CD4-positive, alpha-beta T cell treated with Interleukin-12 subunit alpha and Interleukin-12 subunit beta, for 1 hour (primary cell): ENCODE results near the gene IQCM.

ENCODE experiments used
- DNase-seq: peaks from one replicate; pipeline ENCODE4 v3.0.0-alpha.2; 2020

The IQCM gene, protein sequence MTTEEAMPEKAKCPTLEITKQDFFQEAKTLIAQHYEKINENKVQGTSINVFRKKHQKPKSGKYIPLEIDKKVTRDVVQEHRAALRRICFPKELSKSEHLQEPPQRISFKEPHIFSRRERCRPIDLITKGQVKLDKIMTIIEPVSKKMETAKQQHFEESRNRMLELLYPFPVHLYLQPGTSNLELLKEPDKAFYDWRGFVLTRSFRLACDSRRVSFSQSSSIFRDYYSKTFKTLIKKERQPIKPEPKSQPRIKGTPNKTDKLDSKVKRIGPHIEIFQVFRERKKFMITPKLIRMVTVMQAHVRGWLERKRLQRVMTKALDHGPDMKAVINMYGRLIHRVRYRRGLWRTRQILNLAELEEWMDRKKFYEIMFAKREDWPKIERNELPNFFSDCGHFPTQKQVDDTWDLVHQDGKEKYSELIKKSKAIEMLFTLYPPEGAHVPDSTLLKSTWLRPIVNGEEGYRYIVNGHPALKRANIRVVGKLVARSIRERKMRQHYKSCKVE

DNA sequence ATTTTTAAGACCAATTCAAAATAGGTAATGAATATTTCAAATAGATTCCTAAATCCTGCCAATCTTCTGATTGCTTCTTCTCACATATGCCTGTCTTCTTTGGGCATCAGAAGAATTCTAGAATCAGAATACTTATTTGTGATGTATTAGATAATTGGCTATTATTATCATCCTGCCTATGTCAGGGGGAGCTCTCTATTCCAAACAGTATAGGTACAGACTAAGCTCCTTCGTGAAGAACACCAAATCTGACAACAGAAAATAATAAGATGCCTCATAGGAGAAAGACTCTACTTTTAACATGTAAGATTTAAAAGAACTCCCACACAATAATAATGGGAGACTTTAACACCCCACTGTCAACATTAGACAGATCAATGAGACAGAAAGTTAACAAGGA is at the start of gene IQCM:
IQCM (minus strand) TSS at position 101 of the 400 bp plus-strand sequence. CDS start 73,152 bp downstream, outside the sequence.
- no peak for DNase-seq

GRCh38 chr4:149857446-149857845 is 41.8 kb upstream of the IQCM start:
- no peak for DNase-seq

DNA sequence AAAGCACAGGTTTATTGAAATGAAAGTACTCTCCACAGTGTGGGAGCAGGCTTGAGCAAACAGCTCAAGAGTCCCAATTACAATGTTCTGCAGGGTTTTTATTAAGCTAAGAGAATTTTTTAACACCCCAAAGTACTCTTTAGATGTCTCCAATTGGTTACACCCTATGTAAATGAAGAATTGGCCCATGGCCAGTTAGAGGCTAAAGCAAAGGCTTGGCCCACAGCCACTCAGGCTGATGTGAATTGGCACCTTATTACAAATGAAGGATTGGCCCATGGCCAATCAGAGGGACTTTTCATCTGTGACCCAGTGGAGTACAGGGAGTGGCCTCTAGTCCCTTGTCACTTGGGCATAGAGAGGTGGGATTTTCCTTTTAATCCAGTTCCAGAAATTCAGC is 30.1 kb upstream of the IQCM start:
- DNase-seq: no peak

GRCh38 chr4:149841686-149842085 is 26.0 kb upstream of the IQCM start:
- DNase-seq: no peak

- DNase-seq: no peak
Observed at GRCh38 chr4:149838036-149838435, 22.4 kb upstream of the IQCM start.

DNA sequence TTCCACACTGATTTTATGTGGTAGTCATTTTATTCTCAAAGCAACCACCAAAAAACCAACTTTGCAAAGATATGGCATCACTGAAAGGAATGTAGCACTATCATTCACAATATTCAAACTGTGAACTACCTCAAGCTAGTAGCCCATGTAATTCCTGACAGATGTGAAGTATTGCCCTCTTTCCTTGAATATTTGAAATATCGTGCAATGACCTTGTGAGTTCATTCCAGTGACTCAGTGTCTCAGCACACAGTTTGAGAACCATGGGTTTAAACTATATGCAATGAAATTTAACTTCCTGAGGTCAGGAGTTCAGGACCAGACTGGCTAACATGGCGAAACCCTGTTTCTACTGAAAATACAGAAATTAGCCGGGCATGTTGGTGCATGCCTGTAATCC is 20.9 kb upstream of the IQCM start:
- DNase-seq: no peak

DNA sequence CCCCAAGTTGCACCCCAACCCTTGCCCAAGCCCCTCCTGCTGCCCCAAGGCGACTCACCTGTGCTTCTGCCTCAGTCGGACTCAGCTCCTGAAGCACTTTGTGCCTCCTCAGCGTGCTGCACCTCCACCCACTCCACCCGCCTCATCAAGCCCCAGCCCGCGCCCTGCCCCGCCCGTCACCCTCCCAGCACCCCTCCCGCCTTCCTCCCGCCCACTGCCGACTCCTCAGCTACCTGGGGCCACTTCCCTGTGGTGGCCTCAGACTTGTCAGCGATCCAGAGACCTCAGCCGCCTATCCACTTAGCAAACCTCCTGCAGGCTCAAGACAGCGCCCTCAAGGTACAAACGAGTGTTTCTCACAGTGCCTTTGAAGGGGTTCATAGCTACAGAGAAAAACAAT is 19.6 kb upstream of the IQCM start:
- no peak for DNase-seq

GRCh38 chr4:149831656-149832208 is 16.1 kb upstream of the IQCM start:
- no peak for DNase-seq

GRCh38 chr4:149830823-149831222 is 15.2 kb upstream of the IQCM start:
- DNase-seq: no peak

- DNase-seq: no peak
Observed at GRCh38 chr4:149825336-149825735, 9.7 kb upstream of the IQCM start.

- no peak for DNase-seq
Observed at GRCh38 chr4:149823769-149824221, 8.2 kb upstream of the IQCM start.

- DNase-seq: no peak
Observed at GRCh38 chr4:149801416-149801815, 14.2 kb downstream of the IQCM start.

GRCh38 chr4:149799546-149799945 is 16.1 kb downstream of the IQCM start:
- no peak for DNase-seq

DNA sequence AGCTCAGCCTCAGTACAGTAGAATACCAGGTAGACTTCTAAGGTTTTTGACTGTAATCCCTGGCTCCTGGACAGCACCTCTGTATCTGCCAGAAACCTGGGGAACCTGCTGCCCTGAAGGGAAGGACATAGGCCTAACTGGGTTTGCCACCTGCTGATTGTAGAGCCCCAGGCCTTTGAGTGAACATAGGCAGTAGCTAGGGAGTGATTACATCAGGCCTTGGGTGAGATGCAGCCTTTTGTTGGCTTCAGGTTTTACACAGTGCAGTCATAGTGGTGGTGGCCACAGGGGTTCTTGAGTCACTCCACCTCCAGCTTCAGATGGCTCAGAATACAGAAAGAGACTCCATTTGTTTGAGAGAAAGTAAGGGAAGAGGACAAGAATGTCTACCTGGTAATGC is 19.3 kb downstream of the IQCM start:
- no peak for DNase-seq

DNA sequence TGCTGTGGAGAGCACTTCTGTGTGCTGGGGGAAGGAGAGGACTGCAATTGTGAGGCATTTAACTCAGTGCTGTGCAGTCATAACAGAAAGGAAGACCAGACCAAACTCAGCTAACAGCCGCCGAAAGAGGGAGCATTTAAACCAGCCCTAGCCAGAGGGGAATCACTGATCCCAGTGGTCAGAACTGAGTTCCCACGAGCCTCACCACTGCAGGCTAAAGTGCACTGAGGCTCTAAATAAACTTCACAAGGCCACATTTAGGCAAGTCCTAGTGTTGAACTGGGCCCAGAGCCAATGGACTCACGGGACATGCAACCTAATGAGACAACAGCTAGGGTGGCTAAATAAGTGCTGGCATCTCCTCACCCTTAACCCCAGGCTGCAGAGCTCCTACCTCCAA is 20.4 kb downstream of the IQCM start:
- no peak for DNase-seq

DNA sequence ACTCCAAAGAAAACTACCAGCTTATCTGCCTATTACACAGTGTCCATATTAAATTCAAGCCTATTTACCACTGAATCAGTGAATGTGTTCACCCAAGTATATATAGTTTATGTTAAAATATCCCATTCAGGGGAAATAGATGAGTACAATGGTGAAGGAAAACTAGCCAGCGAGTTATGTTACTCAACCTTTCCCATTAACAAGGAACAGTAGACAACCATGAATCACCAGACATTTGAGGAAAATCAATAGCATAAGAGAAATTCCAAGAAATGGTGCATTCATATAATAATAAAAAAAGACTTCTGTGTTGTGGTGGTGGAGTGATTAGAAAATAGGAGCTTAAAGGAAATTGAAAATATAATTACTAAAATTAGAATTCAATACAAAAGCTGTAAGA is 21.3 kb downstream of the IQCM start:
- no peak for DNase-seq

- DNase-seq: no peak
Observed at GRCh38 chr4:149793459-149793858, 22.2 kb downstream of the IQCM start.

- DNase-seq: no peak
Observed at GRCh38 chr4:149791851-149792250, 23.8 kb downstream of the IQCM start.

GRCh38 chr4:149790172-149790907 is 25.3 kb downstream of the IQCM start:
- no peak for DNase-seq

- DNase-seq: no peak
Observed at GRCh38 chr4:149788300-149788699, 27.3 kb downstream of the IQCM start.

DNA sequence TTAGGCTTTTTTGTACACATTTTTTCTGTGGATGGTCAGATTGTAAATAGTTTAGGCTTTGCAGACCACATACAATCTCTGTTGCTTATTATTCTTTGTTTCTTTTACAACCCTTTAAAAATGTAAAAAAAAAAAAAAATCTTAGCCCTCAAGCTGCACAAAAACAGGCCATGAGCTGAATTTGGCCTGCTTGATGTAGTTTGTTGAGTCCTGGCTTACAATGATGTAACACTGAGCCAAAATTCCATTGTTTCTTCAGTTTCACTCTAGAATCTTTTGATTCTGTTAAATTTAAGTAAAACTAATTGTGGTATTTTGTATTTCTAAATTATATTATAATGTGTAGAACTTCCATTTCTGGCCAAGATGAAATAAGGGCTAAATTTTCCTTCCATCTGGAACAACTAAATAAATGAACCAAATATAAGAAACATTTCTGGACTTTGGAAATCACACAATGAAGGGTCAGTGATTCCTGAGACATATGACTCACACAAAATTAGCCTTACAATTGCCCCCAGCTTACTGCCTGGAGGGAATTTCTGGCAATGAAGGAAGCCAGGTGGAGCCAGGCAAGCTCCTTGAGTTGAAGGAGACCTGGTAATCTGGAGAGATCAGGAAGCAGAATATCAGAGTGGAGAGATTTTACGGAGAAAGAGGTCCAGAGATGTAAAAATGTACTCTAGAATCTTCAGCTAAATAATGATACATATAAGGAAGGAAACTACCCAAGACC is 29.8 kb downstream of the IQCM start:
- DNase-seq: no peak

DNA sequence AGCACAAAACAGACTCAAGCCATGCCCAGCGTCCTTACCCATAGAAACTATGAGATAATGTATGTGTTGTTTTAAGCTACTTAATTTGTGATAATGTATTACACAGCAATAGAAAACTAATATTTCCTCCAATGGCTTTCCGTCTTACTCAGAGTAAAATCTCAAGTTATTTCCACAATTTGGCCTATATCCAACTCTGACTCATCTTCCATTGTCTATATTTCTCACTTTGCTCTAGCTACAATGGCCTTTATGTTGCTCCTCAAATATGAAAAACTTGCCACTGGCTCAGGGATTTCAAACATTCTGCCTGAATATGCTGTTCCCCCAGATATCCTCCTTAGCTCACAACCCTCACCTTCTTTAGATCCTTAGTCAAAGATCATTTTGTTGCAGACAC is 31.6 kb downstream of the IQCM start:
- DNase-seq: no peak

- no peak for DNase-seq
Observed at GRCh38 chr4:149781150-149781549, 34.5 kb downstream of the IQCM start.
